SU-DHL-6 (cell line): ENCODE data around the gene CDK5RAP2.

ENCODE experiments used
- H2AFZ ChIP-seq: fragments of 200-600 bp; sonication (generic); 2 replicates; pipeline ENCODE4 v1.6.1; 2014; ENCODE audit warnings: low read depth, mild to moderate bottlenecking, moderate library complexity, mixed read lengths, antibody characterized with exemption, low read length; ENCODE audit not compliant: severe bottlenecking
- H3F3A ChIP-seq: fragments of 200-600 bp; shearing (Covaris generic); 2 replicates; pipeline ENCODE4 v1.6.0; 2016; ENCODE audit warnings: antibody characterized with exemption, mild to moderate bottlenecking; ENCODE audit not compliant: insufficient read depth
- H3K27ac ChIP-seq: fragments of 200-600 bp; sonication (generic); 2 replicates; pipeline ENCODE4 v1.5.1; 2016; ENCODE audit warnings: low read depth, mild to moderate bottlenecking, low read length, moderate library complexity, mixed read lengths
- H3K27me3 ChIP-seq: fragments of 200-600 bp; sonication (generic), shearing (Covaris generic); 2 replicates; pipeline ENCODE4 v1.6.0; 2014; ENCODE audit warnings: mild to moderate bottlenecking, low read length
- H3K36me3 ChIP-seq: fragments of 200-600 bp; sonication (generic); 2 replicates; pipeline ENCODE4 v1.6.1; 2014; ENCODE audit warnings: mild to moderate bottlenecking, low read length, mixed read lengths
- H3K4me2 ChIP-seq: fragments of 300-600, 200-600 bp; shearing (Covaris generic), sonication (generic); 2 replicates; pipeline ENCODE4 v1.6.0; 2014; ENCODE audit warnings: low read length, low read depth, mild to moderate bottlenecking; ENCODE audit not compliant: poor library complexity, severe bottlenecking
- H3K4me3 ChIP-seq: fragments of 200-600 bp; sonication (generic); 2 replicates; pipeline ENCODE4 v1.5.1; 2014; ENCODE audit warnings: antibody characterized with exemption, low read length, mild to moderate bottlenecking, mixed read lengths; ENCODE audit not compliant: insufficient read depth, poor library complexity, severe bottlenecking
- H3K79me2 ChIP-seq: fragments of 200-600 bp; sonication (generic); 2 replicates; pipeline ENCODE4 v1.6.1; 2014; ENCODE audit warnings: mild to moderate bottlenecking, low read length, moderate library complexity; ENCODE audit not compliant: insufficient read depth
- H3K9ac ChIP-seq: fragments of 200-600 bp; sonication (generic); 2 replicates; pipeline ENCODE4 v1.7.0; 2014; ENCODE audit warnings: mild to moderate bottlenecking, low read length
- H3K9me2 ChIP-seq: fragments of 200-600 bp; sonication (generic); replicated peaks from 2 replicates; pipeline ENCODE4 v1.6.1; 2014; ENCODE audit warnings: low read length; ENCODE audit not compliant: insufficient read depth
- H3K9me3 ChIP-seq: fragments of 200-600 bp; sonication (generic); 2 replicates; pipeline ENCODE4 v1.6.1; 2014; ENCODE audit warnings: low read length, mixed read lengths; ENCODE audit not compliant: insufficient read depth
- H4K20me1 ChIP-seq: fragments of 200-600 bp; sonication (generic); 2 replicates; pipeline ENCODE4 v1.6.1; 2014; ENCODE audit warnings: low read depth, mild to moderate bottlenecking, antibody characterized with exemption, low read length, moderate library complexity, mixed read lengths
- EZH2phosphoT487 ChIP-seq: fragments of 200-600 bp; sonication (generic), shearing (Covaris generic); conservative IDR thresholded peaks from 2 replicates; pipeline ENCODE4 v1.6.1; 2018; ENCODE audit warnings: mild to moderate bottlenecking, antibody characterized with exemption, low read length, moderate library complexity, mixed read lengths
- TF ChIP-seq, protein P1 (sequence below): fragments of 200-600 bp; sonication (generic); IDR thresholded peaks from one replicate; pipeline ENCODE4 v1.5.1; 2017; ENCODE audit warnings: antibody characterized with exemption, mild to moderate bottlenecking, low read length, moderate library complexity; ENCODE audit not compliant: insufficient read depth, poor library complexity, severe bottlenecking

The CDK5RAP2 gene

DNA sequence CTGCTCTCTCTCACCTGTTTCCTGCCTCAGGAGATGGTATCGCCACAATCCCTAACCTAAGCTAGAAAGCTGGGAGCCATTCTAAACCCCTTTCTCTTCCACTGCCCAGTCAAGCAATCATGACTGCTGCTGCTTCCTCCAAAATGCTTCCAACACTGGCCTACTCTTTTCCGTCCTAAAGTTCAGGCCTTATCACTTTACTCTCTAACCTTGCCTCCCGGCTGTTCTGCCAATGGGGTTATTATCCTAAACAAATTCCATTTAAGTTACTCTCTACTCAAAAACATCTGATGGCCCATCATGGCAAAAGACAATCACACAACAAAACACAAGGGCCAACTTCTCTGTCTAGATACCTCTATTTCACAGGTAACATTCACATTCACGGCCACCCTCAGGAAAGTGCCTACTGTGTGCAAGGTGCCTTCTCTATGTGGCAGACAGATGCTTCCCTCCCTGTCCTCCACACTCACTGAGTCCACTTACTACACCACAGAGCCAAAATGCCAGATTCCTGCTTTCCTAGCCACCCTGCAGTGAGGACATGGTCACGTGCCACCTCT is 168.0 kb downstream of the CDK5RAP2 start:
- no peaks in the 10 kb centered on the region for H3K9me2 ChIP-seq
- H3K27ac ChIP-seq: no peak overlapping the region
- H3K4me3 ChIP-seq: no peak overlapping the region
- H3F3A ChIP-seq: no peaks in the 10 kb centered on the region
- H3K27me3 ChIP-seq: no peaks in the 10 kb centered on the region
- no peak overlapping the region for H3K4me2 ChIP-seq
- TF ChIP-seq, protein P1, sequence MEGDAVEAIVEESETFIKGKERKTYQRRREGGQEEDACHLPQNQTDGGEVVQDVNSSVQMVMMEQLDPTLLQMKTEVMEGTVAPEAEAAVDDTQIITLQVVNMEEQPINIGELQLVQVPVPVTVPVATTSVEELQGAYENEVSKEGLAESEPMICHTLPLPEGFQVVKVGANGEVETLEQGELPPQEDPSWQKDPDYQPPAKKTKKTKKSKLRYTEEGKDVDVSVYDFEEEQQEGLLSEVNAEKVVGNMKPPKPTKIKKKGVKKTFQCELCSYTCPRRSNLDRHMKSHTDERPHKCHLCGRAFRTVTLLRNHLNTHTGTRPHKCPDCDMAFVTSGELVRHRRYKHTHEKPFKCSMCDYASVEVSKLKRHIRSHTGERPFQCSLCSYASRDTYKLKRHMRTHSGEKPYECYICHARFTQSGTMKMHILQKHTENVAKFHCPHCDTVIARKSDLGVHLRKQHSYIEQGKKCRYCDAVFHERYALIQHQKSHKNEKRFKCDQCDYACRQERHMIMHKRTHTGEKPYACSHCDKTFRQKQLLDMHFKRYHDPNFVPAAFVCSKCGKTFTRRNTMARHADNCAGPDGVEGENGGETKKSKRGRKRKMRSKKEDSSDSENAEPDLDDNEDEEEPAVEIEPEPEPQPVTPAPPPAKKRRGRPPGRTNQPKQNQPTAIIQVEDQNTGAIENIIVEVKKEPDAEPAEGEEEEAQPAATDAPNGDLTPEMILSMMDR: no peak
- no peak for TF ChIP-seq EZH2phosphoT487
- H2AFZ ChIP-seq: no peak overlapping the region
- no peaks in the 10 kb centered on the region for H3K9me3 ChIP-seq
- no peaks in the 10 kb centered on the region for H4K20me1 ChIP-seq
- H3K79me2 ChIP-seq: no peaks in the 10 kb centered on the region
- H3K9ac ChIP-seq: no peak overlapping the region
- H3K36me3 ChIP-seq: 0 out of 2 replicates have a peak, but pooled peaks cover 6% of the 10 kb centered on the region

DNA sequence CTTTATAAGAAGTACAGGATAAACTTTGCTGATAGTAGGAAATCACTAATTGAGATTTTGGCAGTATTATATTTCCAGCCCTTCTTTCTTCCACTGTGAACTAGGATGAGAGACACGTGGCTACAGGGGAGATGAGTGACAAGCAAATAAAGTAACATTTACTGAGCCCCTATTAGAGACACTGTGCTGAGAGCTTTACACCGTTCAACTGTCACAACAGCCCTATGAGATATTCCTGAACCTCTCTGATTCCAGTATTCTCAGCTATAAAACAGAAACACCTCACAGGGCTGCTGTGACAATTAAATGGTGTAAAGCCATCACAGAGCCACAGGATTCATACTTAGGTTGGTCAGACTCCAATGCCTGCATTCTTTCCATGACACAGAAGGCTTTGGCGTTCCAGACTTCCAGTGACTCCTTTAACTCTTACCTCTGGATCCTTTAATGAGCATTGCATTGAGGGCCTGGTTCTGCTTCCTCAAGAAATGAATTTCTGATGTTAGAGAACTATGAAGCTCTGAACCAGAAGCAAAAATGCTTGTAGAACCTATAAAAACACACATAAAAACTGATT is 169.0 kb downstream of the CDK5RAP2 start:
- H3K9ac ChIP-seq: no peak overlapping the region
- H3K27me3 ChIP-seq: no peaks in the 10 kb centered on the region
- no peaks in the 10 kb centered on the region for H3F3A ChIP-seq
- no peak overlapping the region for H3K27ac ChIP-seq
- no peak overlapping the region for H3K4me2 ChIP-seq
- H4K20me1 ChIP-seq: no peaks in the 10 kb centered on the region
- no peaks in the 10 kb centered on the region for H3K79me2 ChIP-seq
- no peaks in the 10 kb centered on the region for H3K9me3 ChIP-seq
- no peaks in the 10 kb centered on the region for H3K9me2 ChIP-seq
- no peak overlapping the region for H2AFZ ChIP-seq
- TF ChIP-seq, protein P1: no peak
- TF ChIP-seq EZH2phosphoT487: no peak
- H3K36me3 ChIP-seq: 0 out of 2 replicates have a peak, but pooled peaks cover 6% of the 10 kb centered on the region
- no peak overlapping the region for H3K4me3 ChIP-seq

DNA sequence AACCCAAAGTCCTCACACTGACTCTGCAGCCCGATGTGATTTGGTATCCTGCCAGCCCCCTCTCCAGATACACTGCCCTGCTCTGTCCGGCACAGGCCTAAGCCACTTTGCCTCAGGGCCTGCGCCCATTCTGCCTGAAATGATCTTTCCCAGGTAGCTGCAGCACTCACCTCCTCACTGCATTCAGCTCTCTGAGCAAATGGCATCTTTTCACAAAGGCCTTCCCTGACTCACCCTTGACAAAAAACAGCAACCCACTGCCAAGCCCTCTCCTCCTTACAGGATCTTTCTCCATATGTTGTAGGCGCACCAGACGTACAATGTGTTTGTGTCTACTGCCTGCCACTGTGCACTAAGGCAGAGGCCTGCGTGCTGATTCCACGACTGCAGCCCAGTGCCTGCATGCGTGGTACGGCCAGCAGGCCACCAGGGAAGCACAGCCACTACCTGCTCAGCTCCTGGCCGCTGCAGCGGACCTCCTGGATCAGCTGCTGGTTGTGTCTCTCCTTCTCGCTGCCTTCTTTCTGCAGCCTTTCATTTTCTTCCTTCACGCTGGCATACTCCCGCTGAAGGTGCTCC is 171.2 kb downstream of the CDK5RAP2 start:
- H4K20me1 ChIP-seq: no peaks in the 10 kb centered on the region
- H3K36me3 ChIP-seq: 0 out of 2 replicates have a peak, but pooled peaks cover 2% of the 10 kb centered on the region
- H3K27me3 ChIP-seq: no peaks in the 10 kb centered on the region
- no peak overlapping the region for H3K4me2 ChIP-seq
- no peak overlapping the region for H3K27ac ChIP-seq
- H3K9me3 ChIP-seq: no peaks in the 10 kb centered on the region
- no peak overlapping the region for H3K4me3 ChIP-seq
- no peak overlapping the region for H3K9ac ChIP-seq
- TF ChIP-seq EZH2phosphoT487: no peak
- TF ChIP-seq, protein P1: no peak
- no peak overlapping the region for H2AFZ ChIP-seq
- no peaks in the 10 kb centered on the region for H3K79me2 ChIP-seq
- H3F3A ChIP-seq: no peaks in the 10 kb centered on the region
- H3K9me2 ChIP-seq: no peaks in the 10 kb centered on the region
